Activated CD8-positive, alpha-beta memory T cell treated with anti-CD3 and anti-CD28 coated beads for 1 hour (primary cell): Measurements from ENCODE around the gene TSNAXIP1.

Experiments used
- DNase-seq, 2 donors: peaks; one replicate each; pipeline ENCODE4 v3.0.0-alpha.2; 2020; ENCODE audit warnings: low read depth in 1 of 2; ENCODE audit errors: extremely low read depth in 1 of 2

TSNAXIP1 gene

DNA sequence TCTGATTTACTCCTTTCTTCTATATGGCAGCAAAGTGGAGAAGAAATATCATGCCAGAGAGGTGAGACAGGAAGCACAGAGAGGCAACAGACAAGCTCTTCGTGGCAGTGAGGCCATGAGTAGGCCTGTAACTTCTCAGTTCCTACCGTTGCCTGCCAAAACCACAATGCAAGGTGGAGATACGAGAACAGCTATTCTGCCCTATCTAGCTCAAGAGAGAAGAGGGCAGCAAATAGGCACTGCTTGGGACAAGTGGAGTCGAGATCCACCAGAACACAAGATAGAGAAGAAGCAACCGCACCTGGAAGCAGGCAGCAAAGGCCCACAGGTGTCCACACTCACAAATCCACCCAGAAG, 25.1 kb upstream of the TSNAXIP1 start:
- DNase-seq: no peak

DNA sequence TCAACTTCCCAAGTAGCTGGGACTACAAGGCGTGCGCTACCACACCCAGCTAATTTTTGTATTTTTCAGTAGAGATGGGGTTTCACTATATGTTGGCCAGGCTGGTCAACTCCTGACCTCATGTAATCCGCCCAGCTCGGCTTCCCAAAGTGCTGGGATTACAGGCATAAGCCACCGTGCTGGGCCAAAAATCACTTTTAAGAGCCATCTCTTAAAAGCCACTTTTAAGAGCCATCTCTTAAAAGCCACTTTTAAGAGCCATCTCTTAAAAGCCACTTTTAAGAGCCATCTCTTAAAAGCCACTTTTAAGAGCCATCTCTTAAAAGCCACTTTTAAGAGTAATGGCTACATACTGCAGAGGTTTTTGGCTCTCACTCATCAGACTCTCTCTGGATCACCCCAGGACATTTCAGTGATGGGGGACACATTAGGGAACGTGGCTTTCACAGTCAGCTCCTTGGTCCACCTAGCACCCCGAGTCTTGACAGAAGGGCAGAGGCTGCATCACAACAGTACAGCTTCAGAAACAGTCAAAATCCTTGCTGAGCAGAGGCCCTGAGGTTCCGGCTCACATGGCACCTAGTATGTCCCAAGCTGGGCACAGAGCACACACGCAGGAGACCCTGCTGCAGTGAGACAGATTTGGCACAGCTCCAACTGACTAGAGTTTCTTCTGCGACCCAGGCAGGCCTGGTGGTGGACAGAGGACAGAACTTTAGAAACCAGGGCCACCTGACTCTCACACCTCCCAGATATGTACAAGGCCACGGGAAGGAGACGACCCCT, 23.9 kb upstream of the TSNAXIP1 start:
- DNase-seq: no peak

DNA sequence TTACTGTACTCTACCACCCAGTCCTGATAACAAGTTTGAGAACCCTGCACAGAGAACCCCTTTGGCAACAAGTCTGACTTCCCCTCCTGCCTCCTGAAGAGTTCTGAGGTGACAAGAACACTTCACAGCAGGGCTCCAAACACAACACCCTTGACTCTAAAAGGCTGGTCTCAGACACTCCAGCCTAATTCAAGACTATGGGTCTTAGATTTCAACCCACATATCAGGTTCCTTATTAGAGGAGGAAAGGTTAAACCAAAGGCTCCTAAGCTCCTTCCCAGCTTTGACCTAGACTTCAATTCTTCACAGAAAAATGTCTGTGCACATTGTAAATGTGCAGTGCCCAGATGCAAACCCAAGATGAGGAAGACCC, 23.4 kb upstream of the TSNAXIP1 start:
- no peak for DNase-seq

DNA sequence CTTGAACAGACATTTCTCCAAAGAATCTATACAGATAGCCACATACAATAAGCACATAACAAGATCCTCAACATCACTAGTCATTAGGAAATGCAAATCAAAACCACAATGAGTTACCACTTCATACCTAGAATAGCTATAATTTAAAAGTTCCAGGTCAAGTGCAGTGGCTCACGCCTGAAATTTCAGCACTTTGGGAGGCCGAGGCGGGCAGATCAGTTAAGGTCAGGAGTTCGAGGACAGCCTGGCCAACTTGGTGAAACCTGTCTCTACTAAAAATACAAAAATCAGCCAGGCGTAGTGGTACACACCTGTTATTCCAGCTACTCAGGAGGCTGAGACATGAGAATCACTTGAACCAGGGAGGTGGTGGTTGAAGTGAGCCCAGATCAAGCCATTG, 20.2 kb upstream of the TSNAXIP1 start:
- no peak for DNase-seq

DNA sequence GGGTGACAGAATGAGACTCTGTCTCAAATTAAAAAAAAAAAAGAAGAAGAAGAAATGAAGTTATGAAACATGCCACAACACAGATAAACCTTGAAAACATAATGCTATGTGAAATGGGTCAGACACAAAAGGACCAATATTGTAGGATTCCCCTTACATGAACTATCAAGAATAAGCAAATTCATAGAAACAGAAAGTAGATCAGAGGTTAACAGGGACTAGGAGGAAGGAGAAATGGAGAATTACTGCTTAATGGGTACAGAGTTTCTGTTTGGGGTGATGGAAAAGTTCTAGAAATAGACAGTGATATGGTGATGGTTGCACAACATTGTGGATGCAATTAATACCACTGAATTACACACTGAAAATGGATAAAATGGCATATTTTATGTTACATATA, 16.6 kb upstream of the TSNAXIP1 start:
- no peak for DNase-seq

DNA sequence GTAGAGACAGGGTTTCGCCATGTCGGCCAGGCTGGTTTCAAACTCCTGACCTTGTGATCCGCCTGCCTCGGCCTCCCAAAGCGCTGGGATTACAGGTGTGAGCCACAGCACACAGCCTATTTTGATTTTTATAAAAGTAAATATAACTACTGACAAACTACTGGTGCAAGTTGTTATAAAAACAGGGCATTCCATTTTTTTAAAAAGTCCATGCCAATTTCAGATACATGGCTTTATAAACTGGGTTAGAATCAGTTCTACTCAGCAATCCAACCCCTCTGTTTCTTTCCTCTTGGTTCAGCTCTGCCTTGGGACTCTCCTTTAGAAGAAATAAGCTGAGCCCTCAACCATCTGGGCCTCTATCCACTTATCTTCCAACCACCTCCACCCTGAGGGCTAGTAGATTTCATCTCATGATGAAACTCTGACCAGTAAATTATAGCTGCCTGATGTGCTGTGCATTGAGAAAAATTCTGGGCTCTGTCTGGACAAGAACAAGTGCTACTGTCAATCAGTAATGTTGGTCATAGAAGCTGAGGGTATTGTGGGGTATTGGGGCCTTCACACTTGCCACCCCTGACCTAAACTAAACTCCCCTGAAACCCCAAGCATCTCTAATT, 10.5 kb upstream of the TSNAXIP1 start:
- DNase-seq: no peak

DNA sequence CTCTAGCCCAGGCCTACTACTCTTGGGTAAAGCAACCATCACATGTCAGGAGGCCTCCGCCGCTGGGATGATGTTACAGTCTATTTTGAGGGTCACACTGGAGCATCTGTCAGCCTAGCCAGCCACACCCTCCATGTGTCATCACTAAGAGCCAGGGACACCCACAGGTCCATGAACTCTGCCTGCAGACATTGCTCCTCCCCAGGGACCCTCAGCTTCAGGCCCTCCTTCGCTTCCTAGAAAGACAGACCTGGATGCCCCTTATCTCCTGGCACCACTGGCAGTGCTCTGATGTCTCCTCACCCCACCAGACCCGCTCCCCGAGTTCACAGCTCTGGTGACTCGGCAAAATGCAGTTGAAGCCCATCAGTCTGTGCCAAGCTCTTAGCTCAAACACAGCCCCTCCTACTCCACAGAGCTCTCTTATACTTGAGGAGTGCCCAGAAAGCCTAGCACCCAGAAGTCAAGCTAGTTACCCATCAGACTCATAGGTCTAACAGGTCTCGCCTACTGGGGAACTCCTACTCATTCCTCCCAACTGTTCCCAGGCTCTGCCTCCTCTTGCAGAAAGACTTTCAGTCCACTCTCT, 6.3 kb upstream of the TSNAXIP1 start:
- no peak for DNase-seq

DNA sequence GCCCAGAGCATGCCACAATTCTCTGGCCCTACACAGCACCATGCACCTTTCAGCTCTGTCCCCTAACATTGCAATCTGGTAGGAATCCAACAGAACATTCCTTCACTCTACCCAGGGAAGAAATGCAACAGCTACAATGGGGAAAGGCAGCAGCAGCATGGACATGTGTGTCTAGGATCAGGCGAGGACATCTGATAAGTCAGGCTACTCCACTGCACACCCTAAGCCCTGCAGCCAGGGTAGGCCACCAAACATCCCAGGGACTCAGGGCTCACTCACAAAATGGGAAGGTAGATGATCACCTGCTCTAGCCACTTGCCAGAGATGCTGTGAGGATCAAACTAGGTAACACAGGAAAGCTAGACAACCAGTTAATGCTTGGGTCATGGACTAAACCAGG, 5.4 kb upstream of the TSNAXIP1 start:
- DNase-seq: no peak

DNA sequence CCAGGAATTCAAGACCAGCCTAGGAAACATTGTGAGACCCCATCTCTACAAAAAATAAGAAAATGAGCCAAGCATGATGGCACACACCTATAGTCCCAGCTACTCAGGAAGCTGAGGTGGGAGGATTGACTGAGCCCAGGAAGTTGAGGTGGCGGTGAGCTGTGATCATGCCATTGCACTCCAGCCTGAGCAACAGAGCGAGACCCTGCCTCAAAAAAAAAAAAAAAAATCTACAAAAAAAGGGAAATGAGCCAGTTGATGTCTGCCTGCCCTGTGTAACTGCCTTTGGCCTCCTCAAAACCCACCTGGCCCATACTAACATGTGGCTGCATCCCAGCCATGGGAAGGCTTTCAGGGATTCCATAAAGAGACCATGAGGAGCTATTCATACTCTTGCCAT, 4.8 kb upstream of the TSNAXIP1 start:
- no peak for DNase-seq

DNA sequence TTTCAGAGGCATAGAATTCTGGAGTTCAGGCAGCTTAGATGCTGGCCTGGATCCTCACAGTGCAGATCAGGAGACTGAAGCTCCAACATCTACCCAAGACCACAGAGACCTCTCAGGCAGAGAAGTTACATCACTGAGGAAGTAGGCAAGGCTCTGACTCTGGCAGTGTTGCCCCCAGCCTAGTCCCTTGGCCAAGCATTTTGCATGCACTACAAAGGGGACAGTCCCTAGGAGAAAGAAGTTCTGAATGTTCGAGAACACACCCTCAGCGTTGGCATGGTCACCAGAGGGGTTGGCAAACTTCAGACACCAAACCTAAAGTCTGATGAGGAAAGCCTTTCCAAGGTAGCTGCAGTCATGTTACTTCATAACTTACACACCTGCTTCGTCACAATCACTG, 2.8 kb upstream of the TSNAXIP1 start:
- DNase-seq: no peak

DNA sequence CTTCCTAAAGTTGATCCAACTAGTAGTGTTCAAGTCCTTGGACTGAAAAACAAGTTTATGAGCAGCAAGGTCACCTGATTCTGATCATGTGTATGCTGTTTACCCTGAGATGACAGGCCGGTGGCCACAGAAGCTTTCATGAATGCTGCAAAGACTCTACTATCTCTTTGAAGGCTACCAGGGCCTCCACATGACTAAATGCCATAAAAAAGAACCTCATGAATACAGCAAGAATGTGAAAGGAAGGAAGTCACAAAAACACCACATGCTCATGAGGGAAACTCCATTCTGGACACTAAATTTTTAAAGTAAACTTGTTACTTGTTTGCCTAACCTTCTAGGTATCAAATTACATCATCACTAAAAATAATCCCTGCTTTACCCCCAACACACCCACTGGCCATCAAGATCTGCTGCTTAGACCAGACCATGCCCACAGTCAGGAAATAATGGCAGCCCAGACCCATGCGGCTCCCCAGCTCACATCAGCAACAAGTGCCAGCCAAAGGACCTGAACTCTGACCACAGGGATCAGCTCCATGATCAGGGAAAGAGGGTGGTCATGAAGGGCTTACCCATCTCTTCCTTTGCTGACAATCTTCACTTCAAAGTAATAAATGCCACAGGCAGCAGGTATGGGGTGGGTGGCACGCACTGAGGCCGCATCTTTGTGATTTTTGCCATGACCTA, 1.7 kb upstream of the TSNAXIP1 start:
- no peak for DNase-seq

DNA sequence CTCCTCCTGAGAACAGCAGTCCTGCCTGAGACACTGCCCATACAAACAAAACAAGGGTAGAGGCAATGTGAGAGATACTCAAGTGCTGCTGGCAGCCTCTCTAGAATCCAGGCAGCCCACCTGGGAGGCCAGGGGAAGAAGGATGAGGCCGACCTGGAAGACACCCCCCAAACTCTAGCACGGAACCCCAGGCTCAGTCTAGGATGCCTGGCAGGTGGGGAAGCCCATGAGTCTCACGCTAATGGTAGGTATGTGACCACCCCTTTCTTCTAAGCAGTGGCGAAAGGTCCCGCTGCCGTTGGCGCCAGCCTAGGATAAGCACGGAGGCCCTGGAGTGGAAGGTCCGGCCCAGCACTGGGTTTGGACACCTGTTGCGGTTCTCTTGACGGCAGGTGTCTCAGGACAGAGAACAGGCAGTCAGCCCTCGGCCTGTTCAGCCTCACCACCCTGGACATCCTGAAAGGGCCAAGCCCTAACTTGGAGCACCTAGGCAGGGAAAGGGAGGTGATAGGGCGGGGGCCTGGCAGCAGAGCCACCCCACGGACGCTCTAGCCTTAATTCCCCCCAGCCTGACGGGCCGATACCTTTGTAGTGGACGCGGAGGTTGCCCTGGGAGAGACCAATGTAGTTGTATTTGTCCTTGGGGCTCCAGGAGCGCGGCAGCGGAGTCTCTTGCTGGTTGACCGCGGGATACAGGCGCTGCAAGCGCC, 816 bp upstream of the TSNAXIP1 start:
- DNase-seq: no peak

DNA sequence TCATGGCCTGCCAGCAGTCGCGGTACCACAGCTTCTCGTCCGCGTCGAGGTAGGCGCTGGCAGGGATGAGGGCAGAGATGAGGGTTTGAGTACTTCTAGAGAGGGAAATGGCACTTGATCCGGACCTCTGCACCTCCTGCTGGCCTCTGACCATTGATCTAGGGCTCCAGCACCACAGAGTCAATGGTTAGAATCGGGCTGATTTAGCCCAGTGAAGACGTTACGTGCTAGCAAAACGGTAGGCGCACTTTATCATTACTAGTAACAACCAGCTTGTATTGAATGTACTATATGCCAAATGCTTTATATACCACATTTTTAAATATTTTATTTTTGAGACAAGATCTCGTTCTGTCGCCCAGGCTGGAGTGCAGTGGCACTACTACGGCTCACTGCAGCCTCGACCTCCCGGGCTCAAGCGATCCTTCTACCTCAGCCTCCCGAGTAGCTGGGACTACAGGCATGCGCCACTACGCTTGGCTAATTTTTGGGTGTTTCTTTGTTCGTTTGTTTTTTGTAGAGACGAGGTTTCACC, 526 bp downstream of the TSNAXIP1 start:
- DNase-seq: no peak

DNA sequence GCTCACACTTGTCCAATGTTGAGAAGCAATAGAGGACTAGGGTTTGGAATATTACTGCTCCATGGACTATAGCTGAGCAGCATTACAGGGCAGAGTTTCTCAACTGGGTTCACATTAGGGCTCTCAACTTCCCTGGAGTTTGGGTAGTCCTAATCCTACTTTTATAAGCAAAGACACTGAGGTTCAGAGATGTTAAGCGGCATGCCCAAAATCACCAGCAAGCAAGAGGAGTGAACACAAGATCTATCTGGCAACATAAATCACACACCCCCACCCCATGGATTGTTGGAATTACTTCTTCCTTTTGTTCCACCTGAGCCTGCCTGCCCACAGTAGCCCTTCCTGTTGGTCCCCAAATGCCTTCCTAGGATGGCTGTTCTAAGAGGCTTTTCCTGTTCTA, 5.2 kb downstream of the TSNAXIP1 start:
- no peak for DNase-seq

DNA sequence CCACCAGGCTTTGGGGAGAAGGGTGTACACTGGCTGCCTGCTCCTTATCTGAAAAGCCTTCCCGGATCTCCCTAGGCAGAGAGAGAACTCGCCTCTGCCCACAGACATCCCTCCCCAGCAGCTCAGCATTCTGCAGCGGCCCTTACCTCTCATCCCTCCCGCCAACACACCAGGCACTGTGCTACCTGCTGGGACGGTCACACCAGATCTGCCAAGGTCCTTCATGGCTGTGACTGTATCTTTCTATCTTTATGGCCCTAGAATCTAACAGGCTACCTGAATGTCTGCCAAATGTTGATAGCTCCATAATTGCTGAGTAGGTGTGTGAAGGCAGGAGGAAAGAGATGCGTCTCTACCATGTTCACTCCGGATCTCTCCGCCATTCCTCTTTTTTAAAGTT, 7.9 kb downstream of the TSNAXIP1 start:
- no peak for DNase-seq

DNA sequence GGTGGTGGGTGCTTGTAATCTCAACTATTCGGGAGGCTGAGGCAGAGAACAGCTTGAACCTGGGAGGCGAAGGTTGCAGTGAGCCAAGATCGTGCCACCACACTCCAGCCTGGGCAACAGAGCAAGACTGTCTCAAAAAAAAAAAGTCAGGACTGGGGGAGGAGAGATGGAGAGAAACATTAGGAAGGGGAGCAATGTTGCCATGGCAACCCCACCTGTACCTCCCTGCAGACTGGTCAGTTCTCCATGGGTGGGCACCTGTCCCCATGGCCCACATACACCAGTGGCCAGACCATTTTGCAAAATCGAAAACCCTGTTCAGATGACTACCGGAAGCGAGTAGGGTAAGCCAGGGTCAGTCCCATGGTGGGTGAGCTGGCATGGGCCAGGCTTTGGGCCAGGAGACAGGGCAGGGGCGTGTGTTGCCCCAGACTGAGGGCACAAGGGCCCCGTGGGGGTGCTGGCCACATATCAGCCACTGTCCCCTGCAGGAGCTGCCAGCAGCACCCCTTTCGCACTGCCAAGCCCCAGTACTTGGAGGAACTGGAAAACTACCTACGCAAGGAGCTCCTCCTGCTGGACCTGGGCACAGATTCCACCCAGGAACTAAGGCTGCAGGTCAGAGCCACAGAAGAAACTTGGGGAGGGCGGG, 14.0 kb downstream of the TSNAXIP1 start:
- DNase-seq: no peak

DNA sequence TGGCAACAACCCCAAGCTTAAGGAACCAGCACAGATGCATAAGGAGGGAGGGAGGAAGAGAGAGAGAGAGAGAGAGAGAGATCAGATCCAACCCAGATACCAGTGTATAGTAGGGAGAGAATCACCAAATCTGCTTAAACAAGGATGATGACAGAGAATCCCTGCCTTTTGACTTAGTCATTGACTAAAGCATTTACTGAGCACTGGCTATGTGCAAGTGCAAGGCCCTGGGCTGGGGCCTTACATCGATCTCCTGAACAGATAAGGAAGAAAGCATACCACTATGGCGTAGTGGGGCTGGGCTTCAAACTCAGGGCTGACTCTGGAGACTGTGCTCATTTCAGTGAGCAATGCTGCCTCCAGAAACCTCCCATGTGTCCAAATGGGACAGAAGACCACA, 15.8 kb downstream of the TSNAXIP1 start:
- no peak for DNase-seq

DNA sequence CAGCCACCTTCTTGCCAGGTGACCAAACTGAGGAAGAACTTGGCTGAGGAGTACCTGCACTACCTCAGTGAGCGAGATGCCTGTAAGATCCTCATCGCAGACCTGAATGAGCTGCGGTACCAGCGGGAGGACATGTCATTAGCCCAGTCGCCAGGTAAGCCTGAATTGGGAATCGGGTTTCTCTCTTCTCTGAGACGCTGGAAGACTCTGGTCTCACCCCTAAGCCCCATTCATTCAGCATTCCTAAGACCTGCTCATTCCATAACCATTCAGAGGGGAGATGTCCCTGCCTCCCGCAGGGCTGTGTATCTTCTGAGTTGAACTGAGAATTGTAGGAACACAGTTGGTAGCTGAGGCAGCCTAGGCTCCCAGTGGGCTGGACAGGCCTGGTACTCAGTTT, 18.4 kb downstream of the TSNAXIP1 start:
- no peak for DNase-seq

DNA sequence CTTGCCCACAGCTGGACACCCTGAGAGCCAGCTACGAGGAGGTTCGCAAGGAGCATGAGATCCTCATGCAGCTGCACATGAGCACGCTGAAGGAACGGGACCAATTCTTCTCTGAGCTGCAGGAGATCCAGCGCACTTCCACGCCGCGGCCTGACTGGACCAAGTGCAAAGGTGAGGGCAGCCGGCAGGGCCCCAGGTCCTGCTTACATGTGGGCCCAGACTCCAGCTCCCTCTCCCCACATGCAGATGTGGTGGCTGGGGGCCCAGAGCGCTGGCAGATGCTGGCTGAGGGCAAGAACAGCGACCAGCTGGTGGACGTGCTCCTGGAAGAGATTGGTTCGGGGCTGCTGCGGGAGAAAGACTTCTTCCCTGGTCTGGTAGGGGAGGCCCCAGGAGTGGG, 19.2 kb downstream of the TSNAXIP1 start:
- no peak for DNase-seq

DNA sequence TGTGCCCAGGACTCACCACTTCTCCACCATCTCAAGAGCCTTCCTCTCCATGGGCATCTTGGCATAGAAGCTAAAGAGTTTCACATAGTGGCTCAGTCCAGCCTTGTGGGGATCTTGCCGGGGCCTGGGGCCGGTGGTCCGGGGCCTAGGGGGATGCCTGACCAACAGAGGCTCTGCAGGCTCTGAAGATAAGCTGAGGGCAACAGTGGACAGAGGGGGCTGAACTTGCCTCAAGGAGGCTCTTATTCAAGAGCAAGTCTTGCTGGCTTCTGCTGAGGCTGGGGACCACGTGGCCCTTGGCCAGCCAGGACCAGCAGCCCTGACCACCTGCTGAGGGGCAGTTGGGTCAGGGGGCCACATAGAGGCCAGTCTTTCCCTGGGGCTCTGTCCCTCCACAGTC, 22.0 kb downstream of the TSNAXIP1 start:
- no peak for DNase-seq

DNA sequence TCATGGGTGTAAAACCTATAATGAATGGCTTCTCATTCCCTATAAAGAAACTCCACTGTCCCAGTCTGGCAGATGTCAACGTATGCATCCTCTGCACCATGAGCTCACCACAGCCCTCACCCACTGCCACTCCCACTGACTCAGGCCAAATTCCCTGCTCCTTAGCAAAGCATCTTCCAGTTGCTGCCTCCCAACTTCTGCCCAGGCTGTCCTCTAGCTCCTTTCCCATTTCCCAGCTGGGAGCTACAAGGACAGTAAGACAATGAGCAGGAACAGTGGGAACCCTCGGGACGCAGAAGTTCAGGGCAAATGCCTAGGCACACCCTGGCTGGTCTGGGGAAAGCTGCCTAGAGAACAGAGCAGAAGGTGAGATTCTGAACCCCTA, 26.3 kb downstream of the TSNAXIP1 start:
- DNase-seq: no peak
